GM11168 (cell line): ENCODE results near the gene KCNH1.

Source experiments
- in situ Hi-C: fragments of 300-500 bp; cut with MboI; formaldehyde crosslinking; loops from one replicate; pipeline ENCODE4 v1.12.0; 2022; ENCODE audit warnings: low sequenced_read_pairs; ENCODE audit not compliant: unreplicated experiment

Gene KCNH1

GRCh38 chr1:210736713-210737112, 397.2 kb downstream of the KCNH1 start:
- in situ Hi-C loops, result no loop called here

GRCh38 chr1:210731597-210731996, 402.4 kb downstream of the KCNH1 start:
- in situ Hi-C loops, result no loop called here

DNA sequence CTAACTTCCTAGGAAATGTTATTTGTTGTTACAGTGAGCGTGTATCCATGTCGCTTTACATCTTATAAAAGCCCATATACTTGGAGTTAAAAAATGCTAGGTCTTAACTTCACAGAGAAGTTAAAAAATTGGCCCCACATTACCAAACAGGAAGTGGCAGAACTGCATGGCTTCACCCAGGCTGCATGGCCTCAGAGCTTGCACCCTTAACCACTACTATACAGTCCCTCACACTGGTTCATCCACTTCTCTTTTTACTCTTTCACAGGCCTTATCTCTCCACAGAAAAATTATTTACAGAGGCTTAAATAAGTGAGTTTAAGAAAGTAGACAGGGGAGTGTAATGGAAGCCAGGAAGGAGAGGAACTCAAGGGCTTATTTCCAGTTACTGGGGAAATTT, 402.8 kb downstream of the KCNH1 start:
- in situ Hi-C loops, result no loop called here

DNA sequence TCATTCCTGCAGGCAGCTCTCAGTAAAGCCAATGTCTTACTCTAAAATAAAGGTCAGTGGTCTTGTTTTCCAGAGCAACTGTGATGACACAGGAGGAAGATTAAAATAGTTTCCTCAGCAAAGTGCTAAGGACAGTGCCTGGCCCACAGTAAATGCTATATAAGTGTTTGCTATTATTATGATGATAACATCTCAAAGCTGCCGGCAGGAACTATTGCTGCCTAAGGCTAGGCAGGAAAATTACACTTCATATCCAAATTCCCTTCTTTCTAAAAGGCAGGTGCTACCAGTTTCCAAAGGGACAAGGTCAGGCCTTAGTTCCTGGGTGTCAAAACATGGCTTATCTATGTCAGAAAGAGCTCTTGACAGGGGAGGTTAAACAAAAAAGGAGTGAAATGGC, 403.9 kb downstream of the KCNH1 start:
- in situ Hi-C loops, result no loop called here

DNA sequence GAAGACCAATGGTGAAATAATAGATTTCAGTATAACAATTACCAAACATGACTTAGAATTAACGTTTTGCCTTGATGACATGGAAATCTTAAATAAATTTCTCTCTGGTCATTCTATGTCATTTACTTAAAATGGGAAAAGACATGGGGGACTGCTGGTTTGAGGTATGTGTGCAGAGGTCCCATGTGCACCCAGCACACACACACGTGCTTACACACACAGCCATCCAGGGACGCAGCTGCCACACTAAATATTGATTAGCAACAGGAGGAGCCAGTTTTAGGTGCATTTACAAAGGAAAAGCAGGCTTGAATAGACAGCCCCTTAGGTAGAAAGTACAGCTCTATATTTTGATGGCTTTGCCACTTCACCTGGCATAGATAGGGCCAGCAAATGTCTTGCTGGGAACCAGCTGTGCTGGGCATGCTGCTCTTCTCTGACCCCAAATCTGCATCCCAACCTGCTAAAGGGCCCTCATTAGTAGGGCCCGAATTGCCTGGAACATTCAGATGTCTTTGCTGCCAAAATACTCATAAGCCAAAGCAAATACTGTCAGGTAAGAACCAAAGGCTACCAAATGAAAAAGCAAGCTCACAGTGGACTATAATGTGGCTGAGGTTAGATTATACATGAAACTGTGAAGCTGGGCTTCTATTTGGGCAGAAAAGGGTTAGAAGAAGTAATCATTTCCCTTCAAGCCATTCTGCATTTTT, 405.4 kb downstream of the KCNH1 start:
- in situ Hi-C loops, result no loop called here

- in situ Hi-C loops, result no loop called here
Measured at GRCh38 chr1:210727709-210728108, 406.2 kb downstream of the KCNH1 start.

GRCh38 chr1:210726621-210727020, 407.3 kb downstream of the KCNH1 start:
- in situ Hi-C loops, result no loop called here

DNA sequence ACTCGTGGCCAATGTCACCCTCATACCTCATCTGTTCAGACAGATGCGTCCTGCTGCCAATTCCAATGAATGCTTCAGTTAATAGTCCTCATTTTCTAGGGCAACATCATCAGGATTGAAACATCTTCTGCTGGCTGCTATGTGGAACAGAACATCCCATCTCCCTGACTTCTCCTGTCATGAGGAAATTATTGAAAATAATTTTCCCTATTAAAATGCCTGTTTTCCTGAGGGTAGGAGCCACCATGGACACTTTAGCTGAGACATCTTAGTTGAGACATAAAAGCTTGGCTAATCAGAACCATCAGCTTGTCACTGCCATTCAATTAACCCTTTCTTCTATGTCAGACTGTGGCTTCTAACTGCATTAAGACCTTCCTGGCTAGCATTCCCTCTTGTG, 409.2 kb downstream of the KCNH1 start:
- in situ Hi-C loops, result no loop called here

DNA sequence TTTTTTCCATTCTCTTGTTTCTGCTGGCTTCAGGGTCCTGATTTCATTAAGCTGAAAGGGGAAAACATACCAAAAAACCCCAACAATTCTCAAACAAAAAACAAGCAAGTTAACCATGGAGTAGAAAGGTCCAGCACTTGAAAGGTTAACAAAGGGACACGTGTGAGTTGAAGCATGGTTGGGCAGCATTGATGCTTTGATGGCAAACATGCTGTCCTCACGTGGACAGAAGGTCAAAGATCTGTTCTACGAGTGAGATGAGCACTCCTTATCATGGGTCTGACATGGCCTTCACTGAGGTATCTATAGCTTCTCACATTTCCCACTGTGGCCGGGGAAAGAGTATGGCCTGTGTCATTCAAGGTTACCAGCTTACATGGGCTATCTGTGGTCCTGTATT, 410.3 kb downstream of the KCNH1 start:
- in situ Hi-C loops, result no loop called here

- in situ Hi-C loops, result no loop called here
Measured at GRCh38 chr1:210722410-210723081, 411.4 kb downstream of the KCNH1 start.

DNA sequence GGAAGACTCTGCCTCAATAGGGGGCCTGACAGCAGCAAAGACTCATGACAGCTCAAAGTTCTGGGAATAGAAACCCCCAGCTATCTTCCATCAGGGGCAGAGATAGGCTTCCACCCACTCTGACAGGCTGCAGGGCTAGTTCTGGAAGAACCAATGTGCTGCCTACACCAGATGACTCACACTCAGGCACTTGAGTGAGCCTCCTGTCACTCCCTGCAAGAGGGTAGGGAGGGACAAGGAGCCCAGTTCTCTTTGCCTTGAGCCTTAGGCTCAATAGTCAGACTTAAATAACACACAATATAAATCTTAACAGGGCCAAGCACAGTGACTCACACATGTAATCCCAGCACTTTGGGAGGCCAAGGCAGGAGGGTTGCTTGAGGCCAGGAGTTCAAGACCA, 418.9 kb downstream of the KCNH1 start:
- in situ Hi-C loops, result no loop called here

DNA sequence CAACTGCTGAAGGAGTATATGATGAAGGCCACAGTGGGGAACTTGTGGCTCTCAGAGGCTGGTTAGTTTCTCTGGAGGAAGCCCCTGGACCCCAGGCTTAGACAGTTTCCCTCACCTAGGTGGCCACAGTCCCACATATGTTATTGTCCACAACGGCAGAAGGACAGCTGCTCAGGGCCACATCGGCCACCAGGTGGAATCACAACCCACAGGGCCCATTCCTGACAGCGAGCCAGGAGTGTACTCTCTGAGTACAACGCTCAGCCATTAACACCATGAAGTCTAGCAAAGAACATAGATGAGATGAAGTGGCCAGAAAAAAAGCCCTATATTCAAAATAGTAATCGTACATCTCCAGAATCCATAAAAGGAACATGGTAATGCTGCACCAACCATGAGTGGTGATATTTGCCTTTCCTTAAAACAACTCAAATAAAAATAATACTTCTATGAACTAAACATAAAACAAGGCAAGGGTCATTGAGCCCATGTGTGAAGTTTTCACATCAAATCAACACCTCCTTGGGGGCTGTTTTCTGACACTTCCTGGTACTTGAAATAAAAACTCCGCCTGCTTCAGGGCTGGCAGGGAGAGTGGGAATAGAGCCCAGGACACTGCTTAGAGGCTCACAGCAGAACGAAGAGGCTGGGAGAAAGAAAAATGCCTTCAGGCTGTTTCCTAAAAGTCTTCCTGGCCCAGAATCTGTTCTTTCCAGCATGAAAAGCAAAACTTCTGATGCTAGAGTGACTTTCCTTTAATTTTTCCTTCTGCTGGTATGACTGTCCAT, 421.9 kb downstream of the KCNH1 start:
- in situ Hi-C loops, result no loop called here

GRCh38 chr1:210709701-210710100, 424.2 kb downstream of the KCNH1 start:
- in situ Hi-C loops, result no loop called here

GRCh38 chr1:210707300-210708240, 426.4 kb downstream of the KCNH1 start:
- in situ Hi-C loops, result no loop called here

DNA sequence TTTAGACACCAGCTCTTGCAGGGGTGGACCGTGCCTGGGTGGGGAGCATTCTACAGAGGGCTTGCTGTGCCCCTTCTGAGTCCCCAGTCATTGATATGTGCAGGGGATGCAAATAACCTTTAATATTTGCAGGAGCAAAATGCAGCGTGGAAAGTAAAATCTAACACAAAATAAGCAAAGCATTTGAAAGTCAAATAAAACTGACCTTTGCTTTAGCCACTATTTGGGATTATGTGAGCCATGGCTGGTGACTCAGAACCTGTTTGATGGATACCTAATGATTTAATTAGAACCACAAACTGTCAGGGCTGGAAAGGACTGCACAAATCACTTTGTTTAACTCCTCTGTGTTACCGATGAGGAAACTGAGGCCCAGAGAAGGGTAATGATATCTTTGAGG, 427.7 kb downstream of the KCNH1 start:
- in situ Hi-C loops, result no loop called here

DNA sequence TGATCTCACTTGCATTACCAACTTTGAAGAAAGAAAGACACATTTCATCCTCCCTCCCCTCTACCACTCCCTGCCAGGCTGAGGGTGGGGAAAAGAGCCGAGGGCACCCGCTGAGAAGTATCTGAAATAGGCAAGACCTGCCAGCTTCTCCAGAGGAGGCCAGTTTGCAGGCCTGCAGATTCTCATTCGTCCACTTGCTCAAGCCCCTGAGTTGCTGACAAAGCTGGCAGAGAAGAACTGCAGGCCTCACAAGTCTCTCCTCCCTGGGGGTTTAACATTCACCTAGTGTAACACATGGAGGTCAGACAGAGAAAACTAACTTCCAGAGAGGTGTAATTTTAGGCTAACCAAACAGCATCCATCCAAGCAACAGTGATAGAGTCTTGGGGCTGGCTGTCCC, 428.9 kb downstream of the KCNH1 start:
- in situ Hi-C loops, result no loop called here

- in situ Hi-C loops, result no loop called here
Measured at GRCh38 chr1:210703593-210703992, 430.4 kb downstream of the KCNH1 start.

DNA sequence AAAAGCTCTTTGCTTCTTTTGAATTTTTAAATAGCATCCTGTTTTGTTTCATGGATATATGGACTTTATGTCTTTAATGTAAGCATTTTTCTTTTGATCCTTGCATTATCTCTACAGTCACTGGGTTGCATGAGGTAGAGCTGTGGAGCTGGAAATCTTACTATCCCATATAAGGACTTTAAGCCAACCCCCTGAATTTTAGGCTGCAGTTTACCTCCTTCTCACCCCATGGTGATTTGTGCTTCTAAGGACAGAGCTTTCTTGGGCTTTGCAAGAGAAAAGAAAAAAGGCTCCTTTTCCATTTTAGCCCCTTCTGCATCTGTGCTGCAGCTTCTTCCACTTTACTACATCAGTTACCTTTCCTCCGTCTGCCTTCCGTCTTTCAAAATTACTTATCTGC, 431.4 kb downstream of the KCNH1 start:
- in situ Hi-C loops, result no loop called here

DNA sequence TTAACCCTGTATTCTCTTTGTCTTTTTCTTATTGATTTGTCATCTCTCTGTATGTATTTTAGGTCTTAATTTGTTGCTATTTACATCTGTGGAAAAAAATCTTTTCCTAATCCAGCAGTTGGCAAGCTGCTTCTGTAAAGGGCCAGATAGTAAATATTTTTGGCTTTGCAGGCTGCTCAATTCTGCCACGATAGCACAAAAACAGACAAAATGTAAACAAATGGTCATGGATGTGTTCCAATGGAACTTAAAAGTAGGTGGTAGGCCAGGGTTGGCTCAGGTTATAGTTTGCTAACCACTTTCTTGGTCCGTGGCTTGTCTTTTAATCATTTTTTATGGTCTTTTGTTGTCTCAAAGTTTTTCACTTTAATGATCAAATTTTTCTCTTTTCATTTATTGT, 433.4 kb downstream of the KCNH1 start:
- in situ Hi-C loops, result no loop called here

DNA sequence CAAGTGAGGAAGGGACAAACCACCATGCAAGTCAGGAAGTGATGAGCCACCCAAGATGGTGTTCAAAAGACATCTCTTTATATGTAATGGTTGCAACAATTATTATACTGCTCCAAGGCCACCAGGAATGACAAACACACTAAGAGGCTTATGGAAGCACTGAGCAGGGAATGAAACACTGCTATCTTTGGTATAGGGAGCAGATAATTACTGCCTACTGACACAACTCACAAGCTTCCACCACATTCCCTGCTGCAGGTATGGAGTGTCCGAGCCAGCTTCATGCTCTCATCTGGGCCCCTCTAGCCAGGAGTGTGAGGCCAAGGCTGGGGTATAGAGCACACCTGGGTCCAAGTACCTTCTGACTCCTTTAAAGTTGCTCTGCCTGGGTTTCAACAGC, 433.9 kb downstream of the KCNH1 start:
- in situ Hi-C loops, result no loop called here
